NCI-H1105 (cell line): Measurements from ENCODE around the gene LRRC8E.

ENCODE experiments used
- DNase-seq: peaks from one replicate; lab custom pipeline; 2025; lab: John Stamatoyannopoulos, UW

The LRRC8E gene

GRCh38 chr19:7868326-7868670, 20.0 kb upstream of the LRRC8E start:
- no peak for DNase-seq

- peak; percentile 39 for DNase-seq
Measured at GRCh38 chr19:7868671-7869452, 19.4 kb upstream of the LRRC8E start.

GRCh38 chr19:7869453-7869909, 18.8 kb upstream of the LRRC8E start:
- peak; percentile 43 for DNase-seq

GRCh38 chr19:7869910-7870511, 18.3 kb upstream of the LRRC8E start:
- peak; percentile 77 for DNase-seq

- peak; percentile 47 for DNase-seq
Measured at GRCh38 chr19:7870571-7871436, 17.5 kb upstream of the LRRC8E start.

GRCh38 chr19:7871437-7872305, 16.6 kb upstream of the LRRC8E start:
- DNase-seq = peak; percentile 50

GRCh38 chr19:7872306-7873204, 15.8 kb upstream of the LRRC8E start:
- DNase-seq = no peak

GRCh38 chr19:7873304-7874075, 14.8 kb upstream of the LRRC8E start:
- DNase-seq = no peak

- peak; percentile 88 for DNase-seq
Measured at GRCh38 chr19:7874076-7874896, 14.0 kb upstream of the LRRC8E start, which contains the start of gene PRR36. PRR36 (minus strand) TSS chr19:7874390; CDS start chr19:7873689, 701 bp downstream.

GRCh38 chr19:7874897-7875273, 13.4 kb upstream of the LRRC8E start:
- no peak for DNase-seq

- no peak for DNase-seq
Measured at GRCh38 chr19:7877249-7877836, 11.0 kb upstream of the LRRC8E start.

GRCh38 chr19:7879111-7879807, 9.1 kb upstream of the LRRC8E start:
- no peak for DNase-seq

GRCh38 chr19:7879836-7880235, 8.5 kb upstream of the LRRC8E start:
- no peak for DNase-seq

- DNase-seq = no peak
Measured at GRCh38 chr19:7881910-7882309, 6.4 kb upstream of the LRRC8E start.

- no peak for DNase-seq
Measured at GRCh38 chr19:7883105-7883504, 5.2 kb upstream of the LRRC8E start.

GRCh38 chr19:7883796-7884570, 4.3 kb upstream of the LRRC8E start:
- DNase-seq = no peak

- no peak for DNase-seq
Measured at GRCh38 chr19:7885818-7886217, 2.5 kb upstream of the LRRC8E start.
